Endometrium (tissue), 2 donors: Measurements from ENCODE around the gene EPB41L4A.
A peak's percentile ranks its signal among the peaks of the same experiment; 100 is the strongest.

Experiments
- FAIRE-seq: peaks from 2 replicates; lab custom pipeline; 2012; peaks lifted over from hg19 to GRCh38; lab: Jason Lieb, UNC
- donor health status: control.
- donor health status: control.

EPB41L4A gene

GRCh38 chr5:112355058-112355685 is 63.9 kb downstream of the EPB41L4A start:
- FAIRE-seq = peak; percentile 4

GRCh38 chr5:112353678-112354077 is 65.4 kb downstream of the EPB41L4A start:
- FAIRE-seq = no peak

- FAIRE-seq = no peak
Observed at GRCh38 chr5:112351225-112351624, 67.9 kb downstream of the EPB41L4A start.

GRCh38 chr5:112350626-112351025 is 68.5 kb downstream of the EPB41L4A start:
- no peak for FAIRE-seq

- no peak for FAIRE-seq
Observed at GRCh38 chr5:112349371-112349770, 69.7 kb downstream of the EPB41L4A start.

- no peak for FAIRE-seq
Observed at GRCh38 chr5:112348915-112349314, 70.2 kb downstream of the EPB41L4A start.

- FAIRE-seq = no peak
Observed at GRCh38 chr5:112348387-112348786, 70.7 kb downstream of the EPB41L4A start.

- no peak for FAIRE-seq
Observed at GRCh38 chr5:112346411-112347044, 72.5 kb downstream of the EPB41L4A start.

- FAIRE-seq = no peak
Observed at GRCh38 chr5:112344540-112344939, 74.5 kb downstream of the EPB41L4A start.

GRCh38 chr5:112342389-112342788 is 76.7 kb downstream of the EPB41L4A start:
- FAIRE-seq = no peak

- no peak for FAIRE-seq
Observed at GRCh38 chr5:112339761-112340160, 79.3 kb downstream of the EPB41L4A start.

- FAIRE-seq = no peak
Observed at GRCh38 chr5:112338681-112339337, 80.3 kb downstream of the EPB41L4A start.

- FAIRE-seq = no peak
Observed at GRCh38 chr5:112333331-112333781, 85.7 kb downstream of the EPB41L4A start.

- no peak for FAIRE-seq
Observed at GRCh38 chr5:112331892-112332291, 87.2 kb downstream of the EPB41L4A start.

- no peak for FAIRE-seq
Observed at GRCh38 chr5:112329419-112330090, 89.5 kb downstream of the EPB41L4A start.

GRCh38 chr5:112323166-112323565 is 95.9 kb downstream of the EPB41L4A start:
- no peak for FAIRE-seq

GRCh38 chr5:112320408-112320807 is 98.7 kb downstream of the EPB41L4A start:
- no peak for FAIRE-seq

GRCh38 chr5:112318346-112318745 is 100.7 kb downstream of the EPB41L4A start:
- no peak for FAIRE-seq

GRCh38 chr5:112317866-112318265 is 101.2 kb downstream of the EPB41L4A start:
- FAIRE-seq = no peak

- FAIRE-seq = no peak
Observed at GRCh38 chr5:112316731-112317130, 102.3 kb downstream of the EPB41L4A start.

GRCh38 chr5:112316006-112316405 is 103.1 kb downstream of the EPB41L4A start:
- no peak for FAIRE-seq

- FAIRE-seq = no peak
Observed at GRCh38 chr5:112312295-112313275, 106.5 kb downstream of the EPB41L4A start.
